Activated T-cell treated with anti-CD3 and anti-CD28 coated beads for 24 hours (primary cell): Measurements from ENCODE around the gene PROM2.
"Not testable (repeated sequence)": the region's sequence is repeated elsewhere in the genome, so short reads cannot be mapped to it uniquely, and the experiment has no call there.

Experiments
- DNase-seq: peaks from one replicate; pipeline ENCODE4 v3.0.0-alpha.2; 2020; ENCODE audit warnings: low read depth

PROM2 gene

GRCh38 chr2:95269036-95269680 is 5.1 kb upstream of the PROM2 start:
- DNase-seq, result no peak

- not testable (repeated sequence) for DNase-seq
Measured at GRCh38 chr2:95269745-95270144, 4.5 kb upstream of the PROM2 start.

GRCh38 chr2:95270541-95271081 is 3.6 kb upstream of the PROM2 start:
- DNase-seq, result no peak

GRCh38 chr2:95271381-95271971 is 2.8 kb upstream of the PROM2 start:
- DNase-seq, result no peak

- DNase-seq, result no peak
Measured at GRCh38 chr2:95272299-95272751, 1.9 kb upstream of the PROM2 start.

DNA sequence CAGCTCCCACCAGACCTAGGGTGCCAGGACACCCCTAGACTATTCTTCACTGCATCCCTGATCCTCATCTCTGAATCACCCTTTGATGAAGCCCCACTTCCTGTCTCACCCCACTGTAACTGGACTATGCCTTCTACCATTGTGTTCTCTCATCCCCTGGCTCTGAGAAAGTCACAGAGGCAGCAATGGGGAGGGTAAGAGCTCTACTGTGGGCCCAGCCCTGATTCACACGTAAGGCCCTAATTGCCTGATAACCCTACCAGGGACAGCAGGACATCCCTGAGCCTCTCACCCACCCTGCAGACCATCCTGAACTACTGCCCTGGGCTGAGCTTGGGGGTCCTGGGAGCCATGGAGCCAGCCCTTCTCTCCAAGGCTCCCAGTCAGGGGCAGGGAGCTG is 1.5 kb upstream of the PROM2 start:
- no peak for DNase-seq

- DNase-seq, result no peak
Measured at GRCh38 chr2:95273566-95274290, 521 bp upstream of the PROM2 start.

- DNase-seq, result no peak
Measured at GRCh38 chr2:95275151-95275515, 884 bp downstream of the PROM2 start.

- DNase-seq, result no peak
Measured at GRCh38 chr2:95275601-95276243, 1.5 kb downstream of the PROM2 start.

DNA sequence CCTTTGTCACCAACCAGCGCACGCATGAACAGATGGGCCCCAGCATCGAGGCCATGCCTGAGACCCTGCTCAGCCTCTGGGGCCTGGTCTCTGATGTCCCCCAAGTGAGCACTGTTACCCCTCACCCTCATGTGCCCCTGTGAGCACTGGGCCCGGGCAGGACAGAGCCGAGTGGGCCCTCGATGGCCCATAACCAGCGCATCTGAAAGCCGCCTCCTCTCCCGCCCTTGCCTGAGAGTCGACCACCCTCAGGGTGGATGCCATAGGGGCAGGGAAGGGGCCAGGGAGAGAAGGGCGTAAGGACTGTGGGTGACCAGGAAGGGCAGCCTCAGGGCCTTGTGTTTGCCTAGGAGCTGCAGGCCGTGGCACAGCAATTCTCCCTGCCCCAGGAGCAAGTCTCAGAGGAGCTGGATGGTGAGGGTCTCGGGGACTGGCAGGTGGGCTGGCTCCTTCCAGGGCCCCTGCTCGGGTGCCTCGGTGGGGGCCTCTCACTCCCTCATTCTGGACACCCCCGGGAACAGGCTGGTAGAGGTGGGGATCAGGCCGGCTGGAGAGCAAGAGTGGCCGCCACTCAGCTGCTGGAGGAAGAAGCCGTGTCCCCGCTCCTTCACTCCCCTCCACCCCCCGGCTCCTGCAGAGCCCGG is 2.1 kb downstream of the PROM2 start:
- no peak for DNase-seq

DNA sequence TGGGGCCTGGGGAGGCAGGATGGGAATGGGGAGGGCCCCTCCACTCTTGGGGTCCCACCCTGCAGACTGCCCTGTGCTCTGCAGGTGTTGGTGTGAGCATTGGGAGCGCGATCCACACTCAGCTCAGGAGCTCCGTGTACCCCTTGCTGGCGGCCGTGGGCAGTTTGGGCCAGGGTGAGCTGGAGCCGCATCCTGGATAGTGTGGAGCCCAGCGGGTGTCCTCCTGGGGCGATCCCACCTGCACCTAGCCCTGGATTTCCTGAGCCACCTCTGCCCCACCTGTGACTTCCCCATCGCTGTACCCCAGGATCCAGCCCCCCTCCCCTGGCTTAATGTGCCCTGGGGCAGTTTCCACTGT is 2.6 kb downstream of the PROM2 start:
- no peak for DNase-seq

GRCh38 chr2:95277246-95277906 is 3.1 kb downstream of the PROM2 start:
- no peak for DNase-seq

DNA sequence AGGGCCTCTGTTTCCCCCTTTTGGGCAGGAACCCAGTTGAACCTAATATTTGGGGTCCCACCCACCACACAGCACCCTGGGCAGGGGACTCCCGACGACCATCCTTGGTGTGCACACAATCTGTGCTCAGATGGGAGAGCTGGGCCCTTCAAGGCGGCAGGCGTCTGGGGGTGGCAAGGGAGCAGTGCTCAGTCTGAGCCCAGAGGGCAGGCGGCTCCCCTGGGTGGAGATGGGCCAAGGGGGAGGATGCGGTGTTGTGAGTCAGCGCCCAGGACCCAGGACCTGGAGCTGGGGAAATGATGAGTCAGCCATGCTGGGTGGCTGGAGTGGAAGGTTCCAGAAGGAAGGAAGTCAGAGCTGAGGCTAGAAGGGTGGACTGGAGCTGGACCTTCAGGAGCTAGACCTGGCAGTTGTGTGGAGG is 3.8 kb downstream of the PROM2 start:
- DNase-seq, result no peak

- DNase-seq, result no peak
Measured at GRCh38 chr2:95278637-95279225, 4.5 kb downstream of the PROM2 start.

GRCh38 chr2:95279435-95280035 is 5.3 kb downstream of the PROM2 start:
- DNase-seq, result no peak

DNA sequence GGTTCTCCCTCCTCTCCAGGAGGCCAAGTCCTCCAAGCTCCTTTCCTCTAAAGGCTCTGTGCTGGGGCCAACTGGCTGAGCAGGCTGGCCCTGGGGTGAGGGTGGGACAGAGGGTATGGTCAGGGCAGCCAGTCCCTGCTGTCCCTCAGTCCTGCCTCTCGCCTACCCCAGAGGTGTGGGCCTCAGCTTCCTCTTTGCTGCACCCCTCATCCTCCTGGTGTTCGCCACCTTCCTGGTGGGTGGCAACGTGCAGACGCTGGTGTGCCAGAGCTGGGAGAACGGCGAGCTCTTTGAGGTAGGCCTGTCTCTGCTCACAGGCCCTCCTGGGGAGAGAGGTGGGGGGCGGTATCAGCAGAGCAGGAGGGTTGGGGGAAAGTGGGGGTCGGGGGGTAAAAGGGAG is 6.8 kb downstream of the PROM2 start:
- DNase-seq, result no peak

GRCh38 chr2:95281786-95282185 is 7.5 kb downstream of the PROM2 start:
- no peak for DNase-seq

GRCh38 chr2:95282458-95282857 is 8.2 kb downstream of the PROM2 start:
- no peak for DNase-seq

DNA sequence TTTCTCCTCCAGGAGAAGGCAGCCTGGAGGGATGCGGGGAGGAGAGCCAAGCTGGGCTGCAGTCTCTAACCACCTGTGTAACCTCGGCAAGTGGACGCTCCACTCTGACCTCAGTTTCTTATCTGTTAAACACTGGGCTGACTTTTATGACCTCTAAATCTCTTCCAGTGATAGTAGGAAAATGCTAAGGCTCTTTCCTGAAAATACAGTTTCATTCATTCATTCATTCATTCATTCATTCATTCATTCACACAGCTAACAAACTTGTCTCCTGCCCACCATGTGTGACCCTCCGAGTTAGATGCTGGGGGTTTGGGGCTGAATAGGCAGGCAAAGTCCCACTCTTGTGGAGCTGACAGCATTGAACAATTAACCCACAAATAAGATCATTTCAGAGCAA is 9.3 kb downstream of the PROM2 start:
- no peak for DNase-seq

DNA sequence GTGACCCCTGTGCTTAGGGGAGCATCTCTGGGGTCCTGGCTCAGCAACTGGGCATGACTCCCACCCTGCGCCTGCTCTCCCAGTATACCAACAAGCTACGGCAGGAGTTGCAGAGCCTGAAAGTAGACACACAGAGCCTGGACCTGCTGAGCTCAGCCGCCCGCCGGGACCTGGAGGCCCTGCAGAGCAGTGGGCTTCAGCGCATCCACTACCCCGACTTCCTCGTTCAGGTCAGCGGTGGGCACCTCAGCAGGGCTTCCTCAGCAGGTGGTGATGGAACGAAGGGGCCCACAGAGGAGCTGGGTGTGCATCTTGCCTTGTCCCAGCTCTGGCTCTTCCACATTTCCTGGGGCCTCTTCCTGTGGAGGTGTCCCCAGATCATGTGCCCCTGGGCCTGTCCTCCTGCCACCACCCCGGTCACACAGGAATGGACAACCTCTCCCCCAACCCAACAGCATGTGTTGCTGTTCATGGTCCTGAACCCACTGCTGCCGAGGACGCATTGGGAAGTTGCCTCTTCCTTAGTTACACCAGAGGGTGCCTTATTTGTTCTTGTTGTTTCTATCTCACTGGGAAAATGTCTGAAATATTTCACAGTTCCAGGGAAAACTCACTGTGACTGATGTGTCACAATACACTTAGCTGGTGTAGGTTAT is 10.8 kb downstream of the PROM2 start:
- no peak for DNase-seq
